HG03342 (cell line): ENCODE measurements around the gene HACD3.
"Not testable (repeated sequence)": the region's sequence is repeated elsewhere in the genome, so short reads cannot be mapped to it uniquely, and the experiment has no call there.

Experiments used
- ATAC-seq: cut with Tn5 transposase; IDR thresholded peaks from one replicate; pipeline ENCODE4 v1.9.1; 2021; ENCODE audit warnings: mild to moderate bottlenecking, moderate library complexity; ENCODE audit not compliant: unreplicated experiment

Gene HACD3

DNA sequence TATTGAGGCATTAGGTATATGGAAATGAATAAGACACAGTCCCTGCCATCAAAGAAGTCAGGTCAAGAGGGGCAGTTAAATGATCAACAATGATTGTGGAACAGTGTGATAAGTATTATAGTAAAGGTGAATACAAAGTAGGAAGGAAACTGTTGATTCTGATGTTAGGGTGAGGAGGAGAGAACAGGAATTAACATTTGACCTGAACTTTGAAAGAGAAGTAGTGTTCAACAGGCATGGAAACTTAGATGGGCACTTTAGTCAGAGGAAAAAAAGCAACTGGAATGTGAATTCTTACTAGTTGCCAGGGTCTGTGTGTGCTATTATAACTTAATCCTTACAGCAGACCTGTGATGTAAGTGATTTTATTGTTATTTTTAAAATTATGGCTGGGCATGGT, 17.6 kb downstream of the HACD3 start:
- no peak for ATAC-seq

- ATAC-seq, result not testable (repeated sequence)
These were observed 19.0 kb downstream of the HACD3 start for GRCh38 chr15:65549288-65549687.

- no peak for ATAC-seq
These were observed 20.4 kb downstream of the HACD3 start for GRCh38 chr15:65550681-65551098.

- ATAC-seq, result no peak
These were observed 20.9 kb downstream of the HACD3 start for GRCh38 chr15:65551183-65551582.

GRCh38 chr15:65552851-65553250, 22.6 kb downstream of the HACD3 start:
- ATAC-seq, result not testable (repeated sequence)

DNA sequence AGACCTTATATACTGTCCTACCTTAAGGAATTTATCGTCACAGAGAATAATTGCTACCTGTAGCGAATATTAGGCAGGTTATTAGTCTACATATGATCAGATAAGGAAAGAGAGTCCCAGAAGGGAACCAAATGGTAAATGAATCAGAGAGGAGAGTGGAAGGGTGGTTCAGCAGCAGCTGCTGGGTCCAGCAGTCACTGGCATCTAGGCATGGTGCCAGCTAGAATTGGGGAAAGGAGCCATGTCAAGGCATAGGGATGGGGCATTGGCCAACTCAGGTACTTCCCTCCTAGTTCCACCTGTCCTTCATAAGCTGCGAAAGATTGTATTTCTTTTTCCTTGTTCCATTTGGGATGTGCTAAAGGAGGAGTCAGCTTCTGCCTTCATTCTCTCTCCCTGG, 23.4 kb downstream of the HACD3 start:
- ATAC-seq, result no peak

- no peak for ATAC-seq
These were observed 26.4 kb downstream of the HACD3 start for GRCh38 chr15:65556622-65557021.

DNA sequence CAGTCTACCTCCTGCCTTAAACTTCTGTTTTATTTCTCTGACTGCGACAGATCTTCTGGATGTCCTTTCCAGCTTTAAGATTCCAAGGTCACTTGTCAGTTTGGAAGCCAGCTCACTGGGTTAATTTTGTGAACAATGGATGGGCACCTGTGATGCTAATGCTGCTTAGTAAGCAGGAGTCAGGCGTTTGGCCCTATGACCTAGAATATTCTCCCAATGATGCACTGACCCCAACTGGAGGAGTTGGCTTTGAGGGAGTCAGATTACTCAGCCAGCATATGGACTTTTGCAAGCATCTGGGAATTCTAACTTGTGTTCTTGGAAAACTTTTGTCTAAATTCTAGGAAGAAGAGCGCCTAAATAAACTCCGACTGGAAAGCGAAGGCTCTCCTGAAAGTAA, 28.1 kb downstream of the HACD3 start:
- no peak for ATAC-seq

GRCh38 chr15:65558997-65559760, 28.9 kb downstream of the HACD3 start:
- no peak for ATAC-seq

DNA sequence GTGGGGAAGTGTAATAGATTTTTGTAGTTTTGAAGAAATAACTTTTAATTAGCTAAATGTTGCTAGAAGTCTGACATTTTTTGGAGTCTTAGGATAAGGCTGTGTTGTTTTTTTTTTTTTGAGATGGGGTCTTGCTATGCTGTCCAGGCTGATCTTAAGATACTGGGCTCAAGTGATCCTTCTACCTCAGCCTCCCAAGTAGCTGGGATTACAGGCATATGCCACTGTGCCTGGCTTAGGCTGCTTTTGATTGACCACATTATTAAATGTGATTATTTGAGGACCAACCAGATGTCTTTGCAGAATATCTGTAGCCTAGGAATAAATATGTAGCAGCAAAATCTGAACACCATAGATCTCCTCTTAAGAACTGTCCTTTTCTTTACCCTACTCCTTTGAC, 29.7 kb downstream of the HACD3 start:
- ATAC-seq, result no peak

DNA sequence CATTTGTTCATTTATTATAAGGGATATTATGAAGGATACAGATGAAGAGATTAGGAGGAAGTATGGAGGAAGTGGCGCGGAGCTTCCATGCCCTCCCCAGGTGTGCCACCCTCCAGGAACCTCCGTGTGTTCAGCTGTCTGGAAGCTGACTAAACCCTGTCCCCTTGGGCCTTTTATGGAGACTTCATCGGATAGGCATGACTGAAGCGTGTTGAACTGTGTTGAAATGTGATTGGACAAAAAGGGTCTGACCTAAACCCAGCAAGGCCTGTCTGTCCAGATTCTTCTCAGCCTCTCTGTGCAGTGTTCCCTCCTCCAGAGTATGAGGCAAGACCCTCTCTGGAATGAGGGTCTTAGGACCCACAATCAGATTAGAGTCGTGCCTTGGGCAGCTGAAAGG, 31.7 kb downstream of the HACD3 start:
- ATAC-seq, result no peak

- ATAC-seq, result no peak
These were observed 39.5 kb downstream of the HACD3 start for GRCh38 chr15:65569728-65570127.

GRCh38 chr15:65571971-65572370, 41.7 kb downstream of the HACD3 start:
- no peak for ATAC-seq

GRCh38 chr15:65576664-65577063, 46.4 kb downstream of the HACD3 start:
- no peak for ATAC-seq

- ATAC-seq, result no peak
These were observed 47.1 kb downstream of the HACD3 start for GRCh38 chr15:65577129-65577996.

- no peak for ATAC-seq
These were observed 48.9 kb downstream of the HACD3 start for GRCh38 chr15:65578904-65579728.

DNA sequence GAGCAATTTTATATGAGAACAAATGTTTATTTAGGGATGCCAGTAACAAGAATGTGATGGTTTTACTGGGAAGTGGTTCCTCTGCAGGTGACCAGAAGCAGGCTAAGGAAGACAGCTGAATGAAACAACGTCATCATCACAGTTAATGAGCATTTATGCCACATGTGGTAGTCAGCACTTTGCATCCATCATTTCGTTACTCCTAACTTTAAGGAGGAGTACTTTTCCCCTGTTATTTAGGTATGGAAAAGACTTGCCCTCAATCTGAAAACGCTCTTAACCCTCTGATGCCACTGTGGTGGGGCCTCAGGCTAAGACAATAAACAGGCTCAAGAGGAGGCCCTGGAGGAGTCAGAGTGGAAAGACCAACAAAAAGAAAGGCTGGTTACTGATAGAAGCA, 49.5 kb downstream of the HACD3 start:
- no peak for ATAC-seq

GRCh38 chr15:65580287-65580686, 50.0 kb downstream of the HACD3 start:
- no peak for ATAC-seq

DNA sequence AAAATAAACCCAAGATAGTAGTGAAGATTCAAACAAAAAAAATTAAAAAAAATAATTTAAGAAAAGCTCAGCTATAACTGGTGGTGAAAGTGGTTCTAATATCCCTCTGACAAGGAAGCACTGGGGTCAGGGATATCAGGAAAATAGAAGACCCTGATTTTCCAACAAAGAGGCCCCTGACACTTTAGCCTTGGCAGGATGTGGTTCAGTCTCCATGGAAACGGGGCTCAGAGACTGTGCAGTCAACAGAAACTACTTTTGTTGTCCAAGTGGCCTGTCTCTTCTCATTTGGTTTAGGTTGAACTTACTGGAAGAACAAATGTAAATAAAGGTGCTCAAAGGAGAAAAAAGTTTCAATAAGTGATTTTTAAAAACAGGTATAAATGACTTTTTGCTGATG, 53.4 kb downstream of the HACD3 start:
- ATAC-seq, result peak; percentile 72

- ATAC-seq, result no peak
These were observed 54.0 kb downstream of the HACD3 start for GRCh38 chr15:65584241-65584640.

DNA sequence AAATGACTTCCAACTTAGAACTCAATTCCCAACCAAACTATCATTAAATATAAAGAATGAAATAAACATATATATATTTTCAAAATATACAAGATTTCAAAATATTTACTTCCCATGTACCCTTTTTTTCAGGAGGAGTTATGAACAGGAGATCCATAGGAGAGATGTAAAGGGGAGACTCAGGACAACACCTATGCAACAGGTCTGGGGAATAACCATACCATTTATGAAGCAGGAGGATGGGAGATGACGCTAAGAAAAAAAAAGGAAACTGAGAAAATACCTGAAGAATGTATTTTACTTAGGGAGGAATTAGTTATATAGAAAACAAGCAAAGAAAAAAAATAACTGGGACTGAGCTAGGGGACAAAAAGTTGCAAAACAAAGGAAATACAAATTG, 56.8 kb downstream of the HACD3 start:
- ATAC-seq, result no peak
